G401 (cell line): Measurements from ENCODE around the gene ABLIM2. TPM values are rescaled to one million over a fixed set of nuclear protein-coding genes. Genes with fewer than 3 reads are reported as not detected.

ENCODE experiments used
- DNase-seq: peaks from one replicate; pipeline ENCODE4 v3.0.0-alpha.2; 2015; ENCODE audit warnings: low spot score
- in situ Hi-C: cut with HindIII; loops from 2 replicates; pipeline ENCODE4 v1.10.0; 2016; ENCODE audit warnings: low sequenced_read_pairs, mixed read lengths
- total RNA-seq: library from RNA; depleted of rRNA; stranded (reverse); fragments of >200 nt; shearing (Covaris generic); gene quantifications from 2 replicates; pipeline ENCODE4 v1.2.3, GENCODE V29; 2014

ABLIM2 gene
- total RNA-seq, 1 experiment from 2014 or later: 1.3 TPM

DNA sequence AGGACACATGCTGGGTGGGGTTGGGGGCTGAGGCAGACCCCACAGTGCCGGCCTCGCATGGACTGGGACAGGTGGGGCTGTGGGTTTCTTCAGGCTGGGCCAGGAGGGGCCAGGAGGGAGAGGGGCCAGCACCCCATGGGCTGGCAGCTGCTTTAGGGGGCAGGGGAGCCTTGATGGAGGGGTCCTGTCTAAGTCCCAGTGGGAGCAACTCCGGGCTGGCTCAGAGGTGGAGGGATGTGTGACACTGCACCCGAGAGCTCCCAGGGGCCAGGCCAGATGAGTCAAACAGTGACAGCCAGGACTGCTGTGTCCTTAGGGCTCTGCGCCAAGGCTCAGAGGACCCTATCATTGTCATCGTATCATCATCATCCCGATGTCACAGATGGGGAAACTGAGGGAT is 4.4 kb upstream of the ABLIM2 start:
- no peak for DNase-seq
- in situ Hi-C loops: no loop called here

- DNase-seq: no peak
- in situ Hi-C loops: no loop called here
These were observed 4.0 kb upstream of the ABLIM2 start for GRCh38 chr4:8162625-8163024.

- DNase-seq: no peak
- in situ Hi-C loops: no loop called here
These were observed 2.0 kb upstream of the ABLIM2 start for GRCh38 chr4:8160572-8160971.

DNA sequence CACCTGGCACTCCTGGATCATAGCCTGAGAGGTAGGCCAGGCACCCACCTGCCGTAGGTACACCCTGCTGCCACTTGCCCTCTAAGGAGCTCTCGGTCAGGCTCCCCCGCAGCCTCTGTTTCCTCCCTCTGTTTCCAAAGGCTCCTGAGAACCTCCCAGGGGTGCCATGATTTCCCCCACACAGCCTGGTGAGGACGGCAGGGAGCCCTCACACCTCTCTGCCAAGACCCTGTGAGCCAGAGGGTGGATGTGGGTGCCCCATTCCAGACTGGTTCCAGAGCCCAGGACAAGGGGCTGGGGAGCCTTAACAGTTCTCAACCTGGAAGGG is 1.6 kb upstream of the ABLIM2 start:
- DNase-seq: no peak
- in situ Hi-C loops: no loop called here

- DNase-seq: peak; percentile 27
- in situ Hi-C loops: no loop called here
These were observed 1.1 kb upstream of the ABLIM2 start for GRCh38 chr4:8159537-8160232.

- in situ Hi-C loops: no loop called here
These were observed 486 bp downstream of the ABLIM2 start for GRCh38 chr4:8157944-8158709.

GRCh38 chr4:8157496-8157895 is 1.1 kb downstream of the ABLIM2 start:
- DNase-seq: peak; percentile 30
- in situ Hi-C loops: no loop called here

More at GRCh38 chr4:8157944-8158709, 486 bp downstream of the ABLIM2 start:
- peak; percentile 13 for DNase-seq

DNA sequence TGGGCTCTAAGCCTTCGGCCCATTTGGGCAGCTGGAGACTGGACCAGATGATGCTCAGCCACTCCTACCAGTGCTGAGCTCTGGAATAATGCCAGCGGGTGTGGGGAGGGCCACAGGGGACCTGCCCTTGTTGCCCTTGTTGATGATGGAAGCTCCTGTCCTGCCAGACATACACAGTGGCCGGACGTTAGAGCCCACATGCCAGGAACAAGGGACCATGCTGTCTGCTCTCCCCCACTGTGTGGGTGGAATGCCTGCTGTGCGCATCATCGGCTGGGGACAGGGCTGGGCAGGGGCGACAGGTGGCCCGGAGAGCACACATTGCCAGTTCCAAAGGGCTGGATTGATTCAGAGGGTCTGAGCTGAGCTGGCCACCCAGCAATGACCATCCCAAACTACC is 2.0 kb downstream of the ABLIM2 start:
- DNase-seq: no peak
- in situ Hi-C loops: no loop called here

DNA sequence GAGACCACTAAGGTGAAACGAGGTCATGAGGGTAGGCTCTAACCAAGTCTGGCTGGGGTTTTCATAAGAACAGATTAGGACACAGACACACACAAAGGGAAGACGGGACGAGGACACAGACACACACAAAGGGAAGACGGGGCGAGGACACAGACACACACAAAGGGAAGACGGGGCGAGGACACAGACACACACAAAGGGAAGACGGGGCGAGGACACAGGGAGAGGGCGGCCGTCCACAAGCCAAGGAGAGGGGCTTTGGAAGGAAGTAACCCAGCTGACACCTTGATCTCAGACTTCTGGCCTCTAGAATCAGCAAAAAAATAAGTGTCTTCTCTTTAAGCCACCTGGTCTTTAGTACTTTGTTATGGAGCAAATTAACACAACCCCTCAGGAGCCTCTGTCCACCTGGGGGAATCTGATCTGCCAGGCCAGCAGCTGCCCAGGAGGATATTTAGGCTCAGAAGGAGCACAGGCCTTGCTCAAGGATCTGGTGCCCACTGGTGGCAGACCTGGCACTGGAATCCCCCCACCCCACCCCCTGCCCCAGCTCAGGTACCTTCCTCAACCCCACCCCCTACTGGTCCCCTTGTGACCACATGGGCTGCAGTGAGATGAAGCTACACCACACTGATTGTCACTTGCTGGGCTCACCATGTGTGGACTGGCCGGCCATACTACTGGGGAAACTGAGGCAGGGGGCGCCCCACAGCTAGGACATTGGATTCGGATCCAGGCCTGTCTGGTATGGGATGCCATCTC is 2.8 kb downstream of the ABLIM2 start:
- in situ Hi-C loops: no loop called here
- DNase-seq: no peak

DNA sequence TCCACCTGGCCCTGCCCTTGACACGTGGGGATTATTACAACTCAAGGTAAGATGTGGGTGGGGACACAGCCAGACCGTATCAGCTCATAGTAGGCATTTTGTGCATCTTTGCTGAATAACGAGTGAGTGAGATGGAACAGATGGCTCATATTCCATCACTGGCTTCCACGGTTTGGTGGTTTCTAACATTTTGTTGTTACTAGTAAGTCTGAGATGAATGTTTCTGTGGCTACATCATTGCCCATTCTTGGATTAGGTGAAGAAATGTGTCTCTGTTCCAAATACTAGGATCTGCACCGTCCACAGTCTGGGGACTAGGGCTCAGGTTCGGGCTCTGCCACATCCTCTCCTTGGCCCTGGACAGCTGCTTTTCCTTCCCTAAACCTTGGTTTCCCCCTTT is 3.6 kb downstream of the ABLIM2 start:
- no peak for DNase-seq
- in situ Hi-C loops: no loop called here

GRCh38 chr4:8153441-8153840 is 5.2 kb downstream of the ABLIM2 start:
- in situ Hi-C loops: no loop called here
- no peak for DNase-seq

DNA sequence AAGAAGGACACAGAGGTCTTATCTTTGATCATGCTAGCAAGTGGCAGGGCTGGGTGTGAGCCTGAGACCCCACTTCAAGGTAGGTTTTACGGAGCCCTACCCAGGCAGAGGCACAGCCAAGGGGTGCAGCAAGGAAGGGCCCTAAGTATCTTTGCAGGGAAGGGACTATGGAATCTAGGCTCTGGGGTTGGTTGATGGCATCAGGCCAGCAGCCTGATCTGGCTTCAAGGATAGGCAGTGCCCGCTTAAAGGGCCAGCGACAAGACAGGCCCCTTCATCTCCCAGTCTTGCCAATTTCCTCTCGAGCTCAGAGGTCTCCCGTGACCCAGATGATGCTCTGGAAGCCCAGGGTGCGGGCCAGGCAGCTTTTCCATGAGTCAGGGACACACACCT is 5.8 kb downstream of the ABLIM2 start:
- in situ Hi-C loops: no loop called here
- peak; percentile 25 for DNase-seq

DNA sequence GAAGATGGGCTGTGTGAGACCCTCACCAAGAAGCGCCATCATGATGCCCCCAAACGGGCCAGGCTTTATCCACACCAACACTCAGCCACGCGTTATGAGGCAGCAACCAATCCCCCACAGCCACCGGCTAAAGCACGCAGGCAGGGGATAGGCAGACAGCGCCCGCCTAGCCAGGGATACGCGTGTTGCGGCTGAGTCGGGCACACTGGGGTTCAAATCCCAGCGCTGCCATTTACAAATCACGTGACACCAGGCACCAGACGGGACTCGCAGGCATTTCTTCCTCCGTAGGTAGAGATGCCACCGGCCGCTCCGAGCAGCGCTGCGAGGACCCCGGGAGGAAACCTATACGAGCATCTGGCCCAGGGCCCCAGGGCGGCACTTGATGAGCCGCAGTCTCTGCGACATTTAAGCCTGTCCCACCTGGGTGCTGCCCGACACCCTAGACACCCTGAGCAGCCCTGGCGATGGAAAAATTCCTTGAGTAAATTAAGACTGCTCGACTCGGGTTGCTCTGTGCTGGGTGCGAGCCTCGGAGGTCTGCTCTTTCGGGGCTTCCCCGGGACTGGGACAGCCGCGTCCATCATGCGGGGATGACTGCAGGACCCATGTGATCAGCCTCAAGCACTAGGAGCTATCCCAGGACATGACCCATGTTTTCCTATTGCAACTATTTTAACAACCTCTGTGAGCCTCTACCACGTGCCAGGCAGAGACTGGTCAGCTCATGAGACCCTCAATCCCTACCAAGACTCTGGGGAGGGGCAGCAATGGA is 6.3 kb downstream of the ABLIM2 start:
- DNase-seq: no peak
- in situ Hi-C loops: no loop called here

GRCh38 chr4:8151165-8151650 is 7.4 kb downstream of the ABLIM2 start:
- in situ Hi-C loops: no loop called here
- DNase-seq: no peak

DNA sequence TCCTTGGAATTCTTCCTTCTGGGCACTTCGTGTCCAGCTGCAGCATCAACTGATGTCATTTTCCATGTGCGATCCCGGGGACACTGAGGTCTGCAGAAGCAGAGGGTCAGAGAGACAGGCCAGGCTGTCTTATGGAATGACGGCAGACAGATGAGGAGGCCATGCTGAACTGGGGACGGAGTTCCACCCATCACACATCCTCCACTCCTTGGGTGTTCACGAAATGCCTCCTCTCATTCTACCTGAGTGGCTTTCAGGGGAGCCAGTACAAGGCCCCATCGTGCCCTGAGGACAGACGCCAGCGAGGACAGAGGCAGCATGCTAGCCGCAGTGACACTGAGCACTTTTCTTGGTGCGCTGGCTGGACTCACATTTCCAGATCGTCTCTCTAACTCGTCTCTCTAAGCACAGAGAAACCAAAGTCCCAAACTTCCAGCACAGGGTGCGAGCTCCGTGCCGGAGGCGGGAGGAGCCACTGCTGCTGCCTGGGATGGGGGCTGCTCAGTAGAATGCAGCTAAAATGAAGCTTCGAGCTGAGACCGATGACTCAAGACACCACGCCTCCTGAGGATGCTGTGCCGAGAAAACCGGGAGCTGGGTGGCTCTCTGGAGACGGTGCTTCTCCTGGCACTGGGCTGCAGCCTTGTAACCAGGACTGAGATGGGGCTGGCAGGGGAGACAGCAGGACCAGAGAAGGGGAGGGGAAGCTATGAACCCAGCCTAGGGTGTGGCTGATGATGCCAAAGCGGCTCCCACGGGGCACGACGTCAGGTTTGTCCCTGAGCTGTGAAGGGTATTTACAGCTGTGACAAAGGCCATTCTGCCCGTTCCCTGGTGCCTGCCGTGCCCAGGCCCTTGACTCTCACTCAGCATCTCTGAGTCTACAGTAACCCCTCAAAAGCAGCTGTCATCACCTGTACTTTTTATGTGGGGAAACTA is 8.2 kb downstream of the ABLIM2 start:
- DNase-seq: no peak
- in situ Hi-C loops: no loop called here

DNA sequence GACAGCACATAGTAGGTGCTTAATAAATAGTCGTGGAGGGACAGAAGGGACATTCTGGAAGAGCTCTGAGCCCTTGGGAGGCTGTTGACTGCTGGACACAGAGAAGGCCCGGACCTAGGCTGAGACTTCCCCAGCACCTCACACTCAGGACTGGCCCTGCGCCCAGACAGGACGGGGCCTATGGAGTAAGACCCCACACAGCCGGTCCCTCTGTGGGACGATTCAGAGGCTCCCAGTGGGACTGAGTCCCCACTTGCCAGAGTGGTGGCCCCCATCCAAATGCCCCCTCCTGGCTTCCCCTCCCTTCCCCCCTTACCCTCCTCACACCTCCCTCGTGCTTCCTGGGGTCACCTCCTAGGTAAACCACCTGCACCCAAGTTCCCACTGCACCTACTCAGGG is 8.9 kb downstream of the ABLIM2 start:
- in situ Hi-C loops: no loop called here
- no peak for DNase-seq

DNA sequence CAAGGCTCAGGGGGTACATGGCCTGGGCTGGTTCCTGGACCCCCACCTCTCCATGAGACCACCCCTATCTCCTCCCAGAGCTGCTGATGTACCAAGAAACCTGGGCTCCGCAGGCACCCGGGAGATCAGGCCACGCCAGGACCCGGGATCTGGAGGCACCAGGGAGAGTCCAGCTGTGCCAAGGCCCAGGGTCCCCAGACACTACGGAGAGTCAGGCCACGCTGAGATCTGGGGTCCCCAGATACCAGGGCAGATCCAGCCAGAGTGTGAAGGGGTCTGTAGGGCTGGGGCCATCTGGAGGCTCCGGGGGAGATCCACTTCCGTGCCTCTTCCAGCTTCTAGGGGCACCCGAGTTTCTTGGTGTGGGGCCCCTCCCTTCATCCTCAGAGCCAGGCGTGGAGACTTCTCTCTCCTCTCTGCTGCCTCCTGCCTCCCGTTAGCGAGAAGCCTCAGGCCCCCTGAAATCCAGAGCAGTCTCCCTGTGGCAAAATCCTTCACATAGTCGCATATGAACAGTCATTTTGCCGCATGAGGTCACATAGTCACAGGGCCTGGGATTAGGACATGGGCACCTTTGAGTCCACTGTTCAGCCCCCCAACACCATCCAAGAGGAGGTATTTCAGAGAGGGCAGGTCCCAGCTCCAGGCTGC is 9.7 kb downstream of the ABLIM2 start:
- no peak for DNase-seq
- in situ Hi-C loops: no loop called here

- in situ Hi-C loops: no loop called here
- no peak for DNase-seq
These were observed 10.5 kb downstream of the ABLIM2 start for GRCh38 chr4:8148159-8148558.
